ENCODE data around the gene COBLL1. TPM values are rescaled to one million over a fixed set of nuclear protein-coding genes. Genes with fewer than 3 reads are reported as not detected.

The COBLL1 gene
- polyA plus RNA-seq, 1 donor (not counting 4 experiments of a cell fraction or from before 2014, with no cell fraction given), result 14.9 TPM

GRCh38 chr2:164840930-164841718, 499 bp downstream of the COBLL1 start:
- Histone ChIP-seq H3K4me2 (ENCODE audit: control insufficient read depth, extremely low read depth, insufficient read depth, low read depth, low read length) (peak overlapping the region; percentile 100), H3K4me1 (ENCODE audit: control insufficient read depth, extremely low read depth, insufficient read depth, low read length) (peaks cover 27% of the 10 kb centered on the region), H3K79me2 (ENCODE audit: control insufficient read depth, insufficient read depth, low read length) (peaks cover 27% of the 10 kb centered on the region), H2AFZ (ENCODE audit: control insufficient read depth, low read length) (peak overlapping the region; percentile 85), H3K9me1 (ENCODE audit: control insufficient read depth, extremely low read depth, insufficient read depth, low read length) (no peaks in the 10 kb centered on the region), H3K27ac (ENCODE audit: control insufficient read depth, insufficient read depth, low read length) (peak overlapping the region; percentile 86), H3K9me3 (ENCODE audit: control insufficient read depth, low read depth, low read length) (no peaks in the 10 kb centered on the region), H3K4me3 (ENCODE audit: control insufficient read depth in 2 of 3, extremely low read depth in 1 of 3, insufficient read depth in 2 of 3, low read depth in 1 of 3, low read length in 3 of 3) (peak overlapping the region; percentile 89 to 94 (median 89)), H3K36me3 (ENCODE audit: control insufficient read depth in 2 of 2, extremely low read depth in 1 of 2, insufficient read depth in 2 of 2, low read length in 2 of 2) (no peaks in the 10 kb centered on the region), H3K9ac (ENCODE audit: control insufficient read depth, extremely low read depth, insufficient read depth, low read length) (peak overlapping the region; percentile 90), H4K20me1 (ENCODE audit: control insufficient read depth, extremely low read depth, insufficient read depth, low read length) (no peaks in the 10 kb centered on the region), H3K27me3 (ENCODE audit: control insufficient read depth, extremely low read depth, insufficient read depth, low read length) (no peaks in the 10 kb centered on the region)
- TF ChIP-seq, protein P1, sequence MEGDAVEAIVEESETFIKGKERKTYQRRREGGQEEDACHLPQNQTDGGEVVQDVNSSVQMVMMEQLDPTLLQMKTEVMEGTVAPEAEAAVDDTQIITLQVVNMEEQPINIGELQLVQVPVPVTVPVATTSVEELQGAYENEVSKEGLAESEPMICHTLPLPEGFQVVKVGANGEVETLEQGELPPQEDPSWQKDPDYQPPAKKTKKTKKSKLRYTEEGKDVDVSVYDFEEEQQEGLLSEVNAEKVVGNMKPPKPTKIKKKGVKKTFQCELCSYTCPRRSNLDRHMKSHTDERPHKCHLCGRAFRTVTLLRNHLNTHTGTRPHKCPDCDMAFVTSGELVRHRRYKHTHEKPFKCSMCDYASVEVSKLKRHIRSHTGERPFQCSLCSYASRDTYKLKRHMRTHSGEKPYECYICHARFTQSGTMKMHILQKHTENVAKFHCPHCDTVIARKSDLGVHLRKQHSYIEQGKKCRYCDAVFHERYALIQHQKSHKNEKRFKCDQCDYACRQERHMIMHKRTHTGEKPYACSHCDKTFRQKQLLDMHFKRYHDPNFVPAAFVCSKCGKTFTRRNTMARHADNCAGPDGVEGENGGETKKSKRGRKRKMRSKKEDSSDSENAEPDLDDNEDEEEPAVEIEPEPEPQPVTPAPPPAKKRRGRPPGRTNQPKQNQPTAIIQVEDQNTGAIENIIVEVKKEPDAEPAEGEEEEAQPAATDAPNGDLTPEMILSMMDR (optimal IDR thresholded peaks at IDR 0.05 in 1 of 3, IDR thresholded peaks at IDR 0.05 in 1 of 3, conservative IDR thresholded peaks at IDR 0.05 in 1 of 3; ENCODE audit: extremely low read depth in 1 of 3, insufficient read depth in 2 of 3, low read length in 3 of 3), result peak in 1 of 3 experiments; percentile 20
- no peak for TF ChIP-seq EZH2 (IDR thresholded peaks at IDR 0.05; ENCODE audit: low read length)
- no peak for FAIRE-seq
- dilution Hi-C loops (cut with MboI; ENCODE audit: extremely low pct_ligation_motif_present, low sequenced_read_pairs), result no loop called here
- no peak for DNase-seq (ENCODE audit: low read depth, low spot score)

- H3K9ac ChIP-seq (ENCODE audit: control insufficient read depth, extremely low read depth, insufficient read depth, low read length), result peak overlapping the region; percentile 90
- TF ChIP-seq, protein P1 (optimal IDR thresholded peaks at IDR 0.05 in 1 of 3, IDR thresholded peaks at IDR 0.05 in 1 of 3, conservative IDR thresholded peaks at IDR 0.05 in 1 of 3; ENCODE audit: extremely low read depth in 1 of 3, insufficient read depth in 2 of 3, low read length in 3 of 3), result no peak
- TF ChIP-seq EZH2 (IDR thresholded peaks at IDR 0.05; ENCODE audit: low read length), result no peak
- DNase-seq (ENCODE audit: low read depth, low spot score) (no peak), FAIRE-seq (peak; percentile 13)
- H3K27me3 ChIP-seq (ENCODE audit: control insufficient read depth, extremely low read depth, insufficient read depth, low read length), result no peaks in the 10 kb centered on the region
- H3K4me2 ChIP-seq (ENCODE audit: control insufficient read depth, extremely low read depth, insufficient read depth, low read depth, low read length), result peak overlapping the region; percentile 100
- dilution Hi-C loops (cut with MboI; ENCODE audit: extremely low pct_ligation_motif_present, low sequenced_read_pairs), result no loop called here
- peak overlapping the region; percentile 75 for H2AFZ ChIP-seq (ENCODE audit: control insufficient read depth, low read length)
- H3K27ac ChIP-seq (ENCODE audit: control insufficient read depth, insufficient read depth, low read length), result peak overlapping the region; percentile 86
- H3K4me1 ChIP-seq (ENCODE audit: control insufficient read depth, extremely low read depth, insufficient read depth, low read length), result peaks cover 27% of the 10 kb centered on the region
- H3K9me1 ChIP-seq (ENCODE audit: control insufficient read depth, extremely low read depth, insufficient read depth, low read length), result no peaks in the 10 kb centered on the region
- no peaks in the 10 kb centered on the region for H4K20me1 ChIP-seq (ENCODE audit: control insufficient read depth, extremely low read depth, insufficient read depth, low read length)
- no peaks in the 10 kb centered on the region for H3K9me3 ChIP-seq (ENCODE audit: control insufficient read depth, low read depth, low read length)
- H3K36me3 ChIP-seq (ENCODE audit: control insufficient read depth in 2 of 2, extremely low read depth in 1 of 2, insufficient read depth in 2 of 2, low read length in 2 of 2), result no peaks in the 10 kb centered on the region
- H3K79me2 ChIP-seq (ENCODE audit: control insufficient read depth, insufficient read depth, low read length), result peaks cover 28% of the 10 kb centered on the region
- H3K4me3 ChIP-seq (ENCODE audit: control insufficient read depth in 2 of 3, extremely low read depth in 1 of 3, insufficient read depth in 2 of 3, low read depth in 1 of 3, low read length in 3 of 3), result peak overlapping the region; percentile 89 to 94 (median 89)
Observed at GRCh38 chr2:164840458-164840929, 1.1 kb downstream of the COBLL1 start.
